H1 (cell line): ENCODE results near the gene MYBPC2.

Experiments used
- ASH2L ChIP-seq: fragments of 200-600, 300-600 bp; sonication (generic); IDR thresholded peaks from one replicate; pipeline ENCODE4 v1.7.1; 2017; ENCODE audit warnings: low read length
- ATF3 ChIP-seq: IDR thresholded peaks from 2 replicates; pipeline ENCODE4 v1.6.1; 2011; ENCODE audit warnings: low read depth, mild to moderate bottlenecking, low read length; ENCODE audit not compliant: insufficient read depth
- BACH1 ChIP-seq: IDR thresholded peaks from 2 replicates; pipeline ENCODE4 v1.6.1; 2012; ENCODE audit warnings: low read length, improper control_type of control experiment
- CTCF ChIP-seq, 3 experiments: IDR thresholded peaks; 1 replicate in 2 of 3; 2 replicates in 1 of 3; pipeline versions ENCODE4 v1.5.1 to v1.6.1; 2011; ENCODE audit warnings: low read length in 3 of 3, mild to moderate bottlenecking in 3 of 3, inconsistent platforms in 2 of 3, low read depth in 1 of 3, moderate library complexity in 1 of 3; ENCODE audit not compliant: insufficient read depth in 1 of 3; ENCODE audit errors: control extremely low read depth in 1 of 3
- EP300 ChIP-seq, 2 experiments: IDR thresholded peaks; 1 replicate in 1 of 2; 2 replicates in 1 of 2; pipeline ENCODE4 v1.6.1; 2011 to 2012; ENCODE audit warnings: low read depth in 2 of 2, low read length in 2 of 2, mild to moderate bottlenecking in 2 of 2, borderline replicate concordance in 1 of 2, inconsistent platforms in 1 of 2, moderate library complexity in 1 of 2
- JUN ChIP-seq: IDR thresholded peaks from 2 replicates; pipeline ENCODE4 v1.6.1; 2011; ENCODE audit warnings: low read depth, mild to moderate bottlenecking, improper control_type of control experiment, low read length
- JUND ChIP-seq: IDR thresholded peaks from 2 replicates; pipeline ENCODE4 v1.6.1; 2011; ENCODE audit warnings: mild to moderate bottlenecking, improper control_type of control experiment, low read length
- KDM5A ChIP-seq: fragments of 200-600 bp; IDR thresholded peaks from 2 replicates; pipeline ENCODE4 v1.7.1; 2012; ENCODE audit warnings: mild to moderate bottlenecking, low read length, inconsistent platforms, mixed read lengths
- MAX ChIP-seq: IDR thresholded peaks from 2 replicates; pipeline ENCODE4 v1.6.1; 2012; ENCODE audit warnings: inconsistent platforms
- POLR2A ChIP-seq, 2 experiments: IDR thresholded peaks; 1 replicate in 1 of 2; 2 replicates in 1 of 2; pipeline ENCODE4 v1.6.1; 2011; ENCODE audit warnings: low read depth in 2 of 2, low read length in 2 of 2, mild to moderate bottlenecking in 2 of 2; ENCODE audit errors: control extremely low read depth in 1 of 2
- POLR2AphosphoS5 ChIP-seq: IDR thresholded peaks from 2 replicates; pipeline ENCODE4 v1.6.1; 2011; ENCODE audit warnings: low read depth, low read length
- SIRT6 ChIP-seq: IDR thresholded peaks from one replicate; pipeline ENCODE4 v1.7.1; 2012; ENCODE audit warnings: low read length, inconsistent platforms
- TAF1 ChIP-seq: IDR thresholded peaks from 2 replicates; pipeline ENCODE4 v1.6.1; 2011; ENCODE audit warnings: mild to moderate bottlenecking, low read depth, low read length

GRCh38 chr19:50494186-50495019 is 61.7 kb downstream of the MYBPC2 start:
- no peak for TF ChIP-seq TAF1
- TF ChIP-seq KDM5A: no peak
- no peak for TF ChIP-seq CTCF (IDR thresholded peaks at IDR 0.05; ENCODE audit: control extremely low read depth in 1 of 3, insufficient read depth in 1 of 3, low read depth in 1 of 3, low read length in 3 of 3)
- TF ChIP-seq POLR2AphosphoS5: no peak
- no peak for TF ChIP-seq JUND
- TF ChIP-seq JUN: no peak
- no peak for TF ChIP-seq ASH2L
- no peak for TF ChIP-seq ATF3
- TF ChIP-seq SIRT6: no peak
- TF ChIP-seq POLR2A (IDR thresholded peaks at IDR 0.05; ENCODE audit: control extremely low read depth in 1 of 2, low read depth in 2 of 2, low read length in 2 of 2): no peak
- TF ChIP-seq EP300 (IDR thresholded peaks at IDR 0.05; ENCODE audit: borderline replicate concordance in 1 of 2, low read depth in 2 of 2, low read length in 2 of 2): no peak
- no peak for TF ChIP-seq BACH1
- no peak for TF ChIP-seq MAX
